Activated B cell treated with CpG ODN at 0.5 μM for 24 hours (primary cell): ENCODE measurements around the gene LINGO3. TPM values are rescaled to one million over a fixed set of nuclear protein-coding genes. Genes with fewer than 3 reads are reported as not detected.

ENCODE experiments used
- ATAC-seq: fragments of 200-7000 bp; cut with Tn5 transposase; one replicate; pipeline ENCODE4 v1.10.0; 2021; ENCODE audit warnings: low read depth, mild to moderate bottlenecking, moderate library complexity
- CTCF ChIA-PET: fragments of 350-600 bp; sonication (Branson Sonifier 250); formaldehyde crosslinking; loops from one replicate; lab custom pipeline; 2021; ENCODE audit warnings: antibody characterized with exemption; lab: Charles Lee
- POLR2A ChIA-PET: fragments of 350-600 bp; sonication (Branson Sonifier 250); formaldehyde crosslinking; loops from one replicate; lab custom pipeline; 2021; ENCODE audit warnings: antibody characterized with exemption; lab: Charles Lee
- DNase-seq: peaks from one replicate; pipeline ENCODE4 v3.0.0; 2022
- H3K27ac Mint-ChIP-seq: one replicate; pipeline ENCODE4 v1.8.0; 2020; ENCODE audit warnings: mixed read lengths
- H3K27me3 Mint-ChIP-seq: one replicate; pipeline ENCODE4 v1.8.0; 2021; ENCODE audit warnings: mixed read lengths
- H3K36me3 Mint-ChIP-seq: one replicate; pipeline ENCODE4 v1.8.0; 2021; ENCODE audit warnings: low read depth, mixed read lengths
- H3K4me1 Mint-ChIP-seq: one replicate; pipeline ENCODE4 v1.8.0; 2021; ENCODE audit warnings: mixed read lengths
- H3K4me3 Mint-ChIP-seq: one replicate; pipeline ENCODE4 v1.8.0; 2020; ENCODE audit warnings: mild to moderate bottlenecking, mixed read lengths
- H3K9me3 Mint-ChIP-seq: one replicate; pipeline ENCODE4 v1.8.0; 2020; ENCODE audit warnings: mixed read lengths
- intact Hi-C: fragments of 100-400 bp; cut with micrococcal nuclease; formaldehyde crosslinking; loops from one replicate; pipeline ENCODE4 v1.15.1; 2024
- total RNA-seq: library from RNA; stranded (reverse); gene quantifications from 2 replicates; pipeline ENCODE4 v1.2.3, GENCODE V29; 2022
- TF ChIP-seq, protein P1 (sequence below): fragments of 200-600 bp; IDR thresholded peaks from one replicate; pipeline ENCODE4 v1.8.0; 2022; ENCODE audit warnings: antibody characterized with exemption, mild to moderate bottlenecking

LINGO3 gene
- total RNA-seq, 1 donor from 2014 or later = 1.4 TPM

DNA sequence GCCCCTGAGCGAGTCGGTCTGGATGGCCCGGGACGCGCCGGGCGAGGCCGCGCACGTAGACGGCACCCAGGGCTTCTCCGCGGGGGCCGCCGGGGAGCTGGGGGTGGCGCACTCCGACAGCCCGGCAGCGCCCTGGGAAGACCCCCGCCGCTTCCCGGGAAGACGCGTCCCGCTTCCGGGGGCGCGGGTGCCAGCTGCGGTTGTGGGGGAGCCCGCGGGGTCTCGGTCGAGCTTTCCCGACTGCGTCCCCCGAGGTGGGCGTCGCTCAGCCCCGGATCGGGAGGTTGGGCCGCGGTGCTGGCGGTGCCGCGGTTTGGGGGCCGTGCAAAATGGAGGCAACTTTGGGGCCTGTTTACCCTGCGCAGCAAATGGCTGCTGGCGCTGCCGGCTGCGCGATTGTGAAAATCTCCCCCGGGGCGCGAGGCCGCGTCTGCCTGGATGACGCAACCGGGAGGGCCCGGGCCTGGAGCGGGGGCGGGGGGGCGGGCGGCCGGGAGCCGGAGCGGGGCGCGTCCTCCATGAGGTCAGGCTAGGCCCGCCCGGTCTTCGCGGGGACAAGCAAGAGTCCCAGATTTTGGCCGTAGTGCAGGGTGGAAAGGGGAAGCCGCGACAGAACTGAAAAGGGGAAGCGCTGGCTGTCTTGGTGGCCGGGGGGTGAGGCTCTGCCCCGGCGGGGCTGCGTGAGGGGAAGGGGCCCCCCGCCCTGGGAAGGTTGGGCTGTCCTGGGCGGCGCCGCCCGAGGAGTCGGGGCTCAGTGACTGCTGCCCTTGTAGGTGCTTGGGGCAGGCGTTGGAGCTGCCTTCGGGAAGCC, 37.3 kb downstream of the LINGO3 start:
- TF ChIP-seq, protein P1, sequence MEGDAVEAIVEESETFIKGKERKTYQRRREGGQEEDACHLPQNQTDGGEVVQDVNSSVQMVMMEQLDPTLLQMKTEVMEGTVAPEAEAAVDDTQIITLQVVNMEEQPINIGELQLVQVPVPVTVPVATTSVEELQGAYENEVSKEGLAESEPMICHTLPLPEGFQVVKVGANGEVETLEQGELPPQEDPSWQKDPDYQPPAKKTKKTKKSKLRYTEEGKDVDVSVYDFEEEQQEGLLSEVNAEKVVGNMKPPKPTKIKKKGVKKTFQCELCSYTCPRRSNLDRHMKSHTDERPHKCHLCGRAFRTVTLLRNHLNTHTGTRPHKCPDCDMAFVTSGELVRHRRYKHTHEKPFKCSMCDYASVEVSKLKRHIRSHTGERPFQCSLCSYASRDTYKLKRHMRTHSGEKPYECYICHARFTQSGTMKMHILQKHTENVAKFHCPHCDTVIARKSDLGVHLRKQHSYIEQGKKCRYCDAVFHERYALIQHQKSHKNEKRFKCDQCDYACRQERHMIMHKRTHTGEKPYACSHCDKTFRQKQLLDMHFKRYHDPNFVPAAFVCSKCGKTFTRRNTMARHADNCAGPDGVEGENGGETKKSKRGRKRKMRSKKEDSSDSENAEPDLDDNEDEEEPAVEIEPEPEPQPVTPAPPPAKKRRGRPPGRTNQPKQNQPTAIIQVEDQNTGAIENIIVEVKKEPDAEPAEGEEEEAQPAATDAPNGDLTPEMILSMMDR = no peak
- ChIA-PET CTCF (interaction anchor here (1.0 to 4.0 kb wide), 2 partner anchors 19 to 45 kb away, joined by 3 to 17 read pairs; no protein-coding TSS in a partner anchor), POLR2A (interaction anchor here (0.5 to 7.8 kb wide), 22 partner anchors 10 to 367 kb away, joined by 3 to 131 read pairs (median 8); partner anchors contain the start of genes AMH, AP3D1, JSRP1 and LSM7)
- Mint-ChIP-seq H3K9me3 (no peaks in the 10 kb centered on the region), H3K4me3 (peak overlapping the region; percentile 92), H3K27ac (peak overlapping the region; percentile 91), H3K4me1 (peaks cover 60% of the 10 kb centered on the region), H3K27me3 (no peaks in the 10 kb centered on the region), H3K36me3 (peaks cover 39% of the 10 kb centered on the region)
- intact Hi-C loops = loop anchor here (5.0 kb wide), 1 partner anchor 207 kb away; the partner anchor contains the start of gene GADD45B
- ATAC-seq = peak; percentile 40
- DNase-seq = peak; percentile 70

DNA sequence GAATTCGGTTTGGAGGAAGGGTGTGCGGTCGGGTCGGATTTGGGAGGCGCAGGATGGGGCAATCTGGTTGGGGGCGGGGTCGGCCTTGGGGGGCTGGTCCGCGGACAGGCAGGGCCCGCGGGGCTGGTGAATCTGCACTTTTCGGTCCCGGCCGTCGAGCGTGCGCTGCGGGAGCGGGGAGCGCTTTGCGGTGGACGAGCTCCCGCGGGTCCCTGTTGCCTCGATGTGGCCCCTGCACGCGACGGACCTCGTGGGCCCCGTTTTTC, 37.9 kb downstream of the LINGO3 start:
- no peak for DNase-seq
- TF ChIP-seq, protein P1 = no peak

DNA sequence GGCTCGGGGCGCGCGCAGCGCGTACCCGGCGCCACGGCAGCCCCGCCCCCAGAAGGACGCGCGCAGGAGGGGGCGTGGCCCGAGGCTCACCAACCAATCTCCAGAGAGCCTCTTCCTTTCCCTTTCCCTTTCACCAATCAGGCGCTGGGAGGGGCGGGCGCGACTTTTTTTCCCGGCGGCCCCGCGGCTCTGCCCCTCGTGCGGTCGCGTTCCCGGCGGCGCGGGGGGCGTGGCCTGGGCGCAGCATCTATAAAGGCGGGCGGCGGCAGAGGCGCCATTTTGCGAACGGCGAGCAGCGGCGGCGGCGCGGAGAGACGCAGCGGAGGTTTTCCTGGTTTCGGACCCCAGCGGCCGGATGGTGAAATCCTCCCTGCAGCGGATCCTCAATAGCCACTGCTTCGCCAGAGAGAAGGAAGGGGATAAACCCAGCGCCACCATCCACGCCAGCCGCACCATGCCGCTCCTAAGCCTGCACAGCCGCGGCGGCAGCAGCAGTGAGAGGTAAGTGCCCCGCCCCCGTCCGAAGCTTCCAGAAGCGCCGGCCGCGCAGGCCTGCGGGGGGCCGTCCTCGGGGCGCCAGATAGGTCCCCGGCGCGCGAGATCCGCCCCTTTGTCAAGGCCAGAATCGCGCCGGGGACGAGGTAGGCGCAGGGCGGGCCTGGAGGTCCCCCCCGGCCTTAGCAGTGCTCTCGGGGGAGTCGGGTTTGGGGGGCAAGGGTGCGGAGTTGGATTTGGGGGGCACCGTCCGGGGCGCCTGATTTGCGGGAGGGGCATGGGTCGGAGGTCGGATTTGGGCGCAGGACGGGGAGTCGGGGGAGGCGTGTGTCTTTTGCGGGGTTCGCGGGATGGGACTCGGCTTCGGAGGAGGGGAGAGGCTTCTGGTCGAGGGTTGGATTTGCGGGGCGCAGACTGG, 38.5 kb downstream of the LINGO3 start:
- no peaks in the 10 kb centered on the region for H3K9me3 Mint-ChIP-seq
- TF ChIP-seq, protein P1 = no peak
- ChIA-PET CTCF (interaction anchor here (0.5 to 1.0 kb wide), 2 partner anchors 46 to 124 kb away, joined by 3 read pairs; no protein-coding TSS in a partner anchor), POLR2A (interaction anchor here (0.6 to 7.8 kb wide), 26 partner anchors 9 to 861 kb away, joined by 4 to 131 read pairs (median 7); partner anchors contain the start of genes AMH, AP3D1, DOT1L and GADD45B)
- DNase-seq = peak; percentile 100
- ATAC-seq = peak; percentile 67
- no peaks in the 10 kb centered on the region for H3K27me3 Mint-ChIP-seq
- intact Hi-C loops = loop anchor here (1.0 to 5.0 kb wide), 4 partner anchors 11 to 406 kb away; partner anchors contain the start of genes GADD45B, KLF16, PLEKHJ1 and SF3A2
- H3K4me1 Mint-ChIP-seq = peaks cover 60% of the 10 kb centered on the region
- H3K36me3 Mint-ChIP-seq = peaks cover 34% of the 10 kb centered on the region
- peak overlapping the region; percentile 91 for H3K27ac Mint-ChIP-seq
- H3K4me3 Mint-ChIP-seq = peak overlapping the region; percentile 92

More for the DNA sequence above, 37.9 kb downstream of the LINGO3 start:
- Mint-ChIP-seq H3K9me3 (no peaks in the 10 kb centered on the region), H3K4me1 (peaks cover 59% of the 10 kb centered on the region), H3K4me3 (peak overlapping the region; percentile 92), H3K27ac (peak overlapping the region; percentile 91), H3K36me3 (peaks cover 37% of the 10 kb centered on the region), H3K27me3 (no peaks in the 10 kb centered on the region)
- ChIA-PET POLR2A (interaction anchor here (0.6 to 7.8 kb wide), 26 partner anchors 10 to 861 kb away, joined by 4 to 131 read pairs (median 7); partner anchors contain the start of genes AMH, AP3D1, DOT1L and GADD45B), CTCF (interaction anchor here (1.0 kb wide), 1 partner anchor 46 kb away, joined by 3 read pairs; no protein-coding TSS in a partner anchor)
- intact Hi-C loops = loop anchor here (5.0 kb wide), 1 partner anchor 207 kb away; the partner anchor contains the start of gene GADD45B
- no peak for ATAC-seq

GRCh38 chr19:2268861-2269243, 39.1 kb downstream of the LINGO3 start:
- Mint-ChIP-seq H3K4me3 (peak overlapping the region; percentile 92), H3K27me3 (no peaks in the 10 kb centered on the region), H3K4me1 (peaks cover 59% of the 10 kb centered on the region), H3K27ac (peak overlapping the region; percentile 91), H3K36me3 (peaks cover 28% of the 10 kb centered on the region), H3K9me3 (no peaks in the 10 kb centered on the region)
- TF ChIP-seq, protein P1 = no peak
- ChIA-PET CTCF (no interaction called here), POLR2A (interaction anchor here (0.7 to 7.8 kb wide), 6 partner anchors 9 to 352 kb away, joined by 3 to 131 read pairs (median 56); partner anchors contain the start of genes AMH, JSRP1, PLEKHJ1 and SF3A2)
- intact Hi-C loops = loop anchor here (1.0 kb wide), 3 partner anchors 11 to 406 kb away; partner anchors contain the start of genes KLF16, PLEKHJ1 and SF3A2
- DNase-seq (no peak), ATAC-seq (no peak)
